Measurements from ENCODE around the gene ANK2. TPM values are rescaled to one million over a fixed set of nuclear protein-coding genes. Genes with fewer than 3 reads are reported as not detected.

Gene ANK2
- total RNA-seq, 1 donor from 2014 or later: 9.4 TPM

DNA sequence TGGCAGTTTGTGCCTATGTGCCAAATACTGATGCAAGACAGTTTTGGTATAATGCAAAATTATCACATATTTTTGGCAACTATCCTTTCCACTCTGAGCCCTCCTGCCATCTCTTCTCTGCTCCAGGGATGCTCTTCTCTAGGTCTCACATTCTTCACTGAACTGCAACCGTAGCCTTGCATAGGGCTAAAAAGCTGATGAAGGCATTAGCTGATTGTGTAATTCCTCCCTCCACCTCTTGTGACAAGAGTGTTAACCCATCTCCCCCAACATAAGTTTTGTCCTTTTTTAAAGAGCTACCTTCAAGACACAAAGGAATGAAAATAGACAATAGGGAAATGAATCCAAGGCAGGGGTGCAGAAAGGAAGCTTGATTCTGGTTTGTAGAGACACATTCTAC, 33.1 kb upstream of the ANK2 start:
- intact Hi-C loops (cut with DNase I): no loop called here
- H3K4me1 ChIP-seq: no peaks in the 10 kb centered on the region
- H3K27me3 ChIP-seq: no peaks in the 10 kb centered on the region

DNA sequence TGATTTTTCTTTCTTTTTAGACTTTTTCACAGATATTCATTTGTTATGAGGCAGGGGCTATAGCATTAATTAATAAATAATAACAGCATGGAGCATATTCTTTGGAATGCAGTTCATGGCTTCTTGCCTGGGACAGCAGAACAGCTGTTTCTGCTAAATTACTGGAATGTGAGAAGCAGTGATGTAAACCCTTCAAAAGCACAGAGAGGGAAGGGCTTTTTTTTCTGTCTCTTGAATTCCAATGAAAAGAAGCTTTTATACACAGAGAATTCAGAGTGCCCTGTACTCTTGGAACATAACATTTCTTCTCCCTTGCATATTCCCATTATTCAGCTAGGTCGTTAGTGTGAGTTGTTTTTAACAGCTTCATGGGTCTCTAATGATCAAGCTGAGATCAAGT, 28.5 kb upstream of the ANK2 start:
- Histone ChIP-seq H3K4me3 (no peak overlapping the region), H3K9me3 (no peaks in the 10 kb centered on the region), H3K4me1 (no peaks in the 10 kb centered on the region), H3K27me3 (no peaks in the 10 kb centered on the region), H3K36me3 (no peaks in the 10 kb centered on the region), H3K27ac (no peak overlapping the region)
- DNase-seq (ENCODE audit: low spot score in 2 of 2): no peak
- intact Hi-C loops (cut with DNase I): no loop called here
- TF ChIP-seq, protein P1, sequence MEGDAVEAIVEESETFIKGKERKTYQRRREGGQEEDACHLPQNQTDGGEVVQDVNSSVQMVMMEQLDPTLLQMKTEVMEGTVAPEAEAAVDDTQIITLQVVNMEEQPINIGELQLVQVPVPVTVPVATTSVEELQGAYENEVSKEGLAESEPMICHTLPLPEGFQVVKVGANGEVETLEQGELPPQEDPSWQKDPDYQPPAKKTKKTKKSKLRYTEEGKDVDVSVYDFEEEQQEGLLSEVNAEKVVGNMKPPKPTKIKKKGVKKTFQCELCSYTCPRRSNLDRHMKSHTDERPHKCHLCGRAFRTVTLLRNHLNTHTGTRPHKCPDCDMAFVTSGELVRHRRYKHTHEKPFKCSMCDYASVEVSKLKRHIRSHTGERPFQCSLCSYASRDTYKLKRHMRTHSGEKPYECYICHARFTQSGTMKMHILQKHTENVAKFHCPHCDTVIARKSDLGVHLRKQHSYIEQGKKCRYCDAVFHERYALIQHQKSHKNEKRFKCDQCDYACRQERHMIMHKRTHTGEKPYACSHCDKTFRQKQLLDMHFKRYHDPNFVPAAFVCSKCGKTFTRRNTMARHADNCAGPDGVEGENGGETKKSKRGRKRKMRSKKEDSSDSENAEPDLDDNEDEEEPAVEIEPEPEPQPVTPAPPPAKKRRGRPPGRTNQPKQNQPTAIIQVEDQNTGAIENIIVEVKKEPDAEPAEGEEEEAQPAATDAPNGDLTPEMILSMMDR (IDR thresholded peaks at IDR 0.05): no peak

More for the DNA sequence above, 33.1 kb upstream of the ANK2 start:
- H3K4me3 ChIP-seq: no peak overlapping the region
- TF ChIP-seq, protein P1 (IDR thresholded peaks at IDR 0.05): no peak
- H3K9me3 ChIP-seq: no peaks in the 10 kb centered on the region
- H3K27ac ChIP-seq: no peak overlapping the region
- no peaks in the 10 kb centered on the region for H3K36me3 ChIP-seq
- no peak for DNase-seq (ENCODE audit: low spot score in 2 of 2)

- Histone ChIP-seq H3K4me3 (no peak overlapping the region), H3K36me3 (no peaks in the 10 kb centered on the region), H3K9me3 (no peaks in the 10 kb centered on the region), H3K4me1 (no peaks in the 10 kb centered on the region), H3K27ac (no peak overlapping the region), H3K27me3 (no peaks in the 10 kb centered on the region)
- no peak for DNase-seq (ENCODE audit: low spot score in 2 of 2)
- TF ChIP-seq, protein P1 (IDR thresholded peaks at IDR 0.05): no peak
- intact Hi-C loops (cut with DNase I): no loop called here
Measured at GRCh38 chr4:113024388-113024787, 25.1 kb upstream of the ANK2 start.

DNA sequence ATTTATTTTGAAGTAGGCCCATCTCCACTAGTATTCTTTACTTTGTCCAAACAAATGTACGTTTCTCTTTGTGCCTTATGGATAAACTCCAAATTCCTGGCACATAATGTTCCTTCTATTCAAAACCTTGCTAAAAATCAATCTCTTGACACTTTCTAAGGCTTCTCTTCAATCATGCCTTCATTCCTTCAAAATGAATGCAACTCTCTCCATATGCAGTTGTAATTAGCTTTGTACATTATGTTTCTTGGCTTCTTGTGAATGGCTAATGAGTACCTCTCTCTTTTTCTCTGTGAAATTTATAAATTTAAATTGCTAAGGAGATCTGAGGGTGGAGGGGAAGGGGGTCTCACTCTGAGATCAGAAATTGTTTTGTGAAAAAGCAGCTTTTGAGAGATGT, 24.0 kb upstream of the ANK2 start:
- intact Hi-C loops (cut with DNase I): no loop called here

GRCh38 chr4:113026556-113026955, 22.9 kb upstream of the ANK2 start:
- intact Hi-C loops (cut with DNase I): no loop called here
- no peaks in the 10 kb centered on the region for H3K4me1 ChIP-seq
- no peak overlapping the region for H3K4me3 ChIP-seq
- TF ChIP-seq, protein P1 (IDR thresholded peaks at IDR 0.05): no peak
- H3K27me3 ChIP-seq: no peaks in the 10 kb centered on the region
- no peak for DNase-seq (ENCODE audit: low spot score in 2 of 2)
- no peaks in the 10 kb centered on the region for H3K36me3 ChIP-seq
- no peaks in the 10 kb centered on the region for H3K9me3 ChIP-seq
- no peak overlapping the region for H3K27ac ChIP-seq

More for the DNA sequence above, 24.0 kb upstream of the ANK2 start:
- Histone ChIP-seq H3K27ac (no peak overlapping the region), H3K4me3 (no peak overlapping the region), H3K36me3 (no peaks in the 10 kb centered on the region), H3K27me3 (no peaks in the 10 kb centered on the region), H3K9me3 (no peaks in the 10 kb centered on the region), H3K4me1 (no peaks in the 10 kb centered on the region)
- TF ChIP-seq, protein P1 (IDR thresholded peaks at IDR 0.05): no peak
- no peak for DNase-seq (ENCODE audit: low spot score in 2 of 2)

DNA sequence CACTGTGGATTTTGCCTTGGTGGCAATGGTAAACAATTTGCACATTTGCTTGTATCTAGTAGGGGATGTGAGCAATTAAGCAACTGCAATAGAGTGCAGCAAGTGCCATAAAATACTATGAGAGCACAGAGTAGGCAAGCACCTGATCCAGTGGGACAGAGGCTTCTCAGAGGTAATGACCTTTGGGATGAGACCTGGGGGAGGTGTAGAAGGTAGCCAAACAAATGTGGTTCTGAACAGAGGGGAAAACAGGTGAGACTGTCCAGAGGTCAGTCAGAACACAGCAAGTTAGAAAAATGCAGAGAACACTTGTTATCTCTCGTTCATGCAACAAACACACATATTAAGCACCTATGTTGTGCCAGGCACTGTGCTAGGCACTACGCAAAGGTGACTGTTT, 21.4 kb upstream of the ANK2 start:
- Histone ChIP-seq H3K4me1 (no peaks in the 10 kb centered on the region), H3K27ac (no peak overlapping the region), H3K36me3 (no peaks in the 10 kb centered on the region), H3K27me3 (no peaks in the 10 kb centered on the region), H3K9me3 (no peaks in the 10 kb centered on the region), H3K4me3 (no peak overlapping the region)
- intact Hi-C loops (cut with DNase I): no loop called here
- no peak for DNase-seq (ENCODE audit: low spot score in 2 of 2)
- TF ChIP-seq, protein P1 (IDR thresholded peaks at IDR 0.05): no peak
